ENCODE measurements around the gene ABCA2. TPM values are rescaled to one million over a fixed set of nuclear protein-coding genes. Genes with fewer than 3 reads are reported as not detected.

Gene ABCA2
- total RNA-seq, 1 experiment from 2014 or later: 22.6 TPM

- intact Hi-C loops (cut with micrococcal nuclease; ENCODE audit: unreplicated experiment): no loop called here
- Mint-ChIP-seq H3K4me3 (ENCODE audit: unreplicated experiment) (no peak overlapping the region), H3K4me1 (ENCODE audit: low read depth, unreplicated experiment) (peaks cover 6% of the 10 kb centered on the region), H3K9me3 (ENCODE audit: unreplicated experiment) (no peaks in the 10 kb centered on the region), H3K36me3 (ENCODE audit: insufficient read depth, unreplicated experiment) (peaks cover 4% of the 10 kb centered on the region), H3K27me3 (ENCODE audit: insufficient read depth, unreplicated experiment) (no peaks in the 10 kb centered on the region), H3K27ac (ENCODE audit: unreplicated experiment) (no peak overlapping the region)
- CTCF ChIA-PET: interaction anchor here (1.8 to 2.3 kb wide), 2 partner anchors 7 to 13 kb away, joined by 5 to 6 read pairs; partner anchors contain the start of gene SAPCD2
- peaks cover 18% of the 10 kb centered on the region for H3K4me1 ChIP-seq
- H3K27me3 ChIP-seq (replicated peaks; ENCODE audit: control insufficient read depth, insufficient read depth, low read length): no peaks in the 10 kb centered on the region
- DNase-seq: no peak
- no peaks in the 10 kb centered on the region for H3K9me3 ChIP-seq
- BruUV-seq (replicated peaks): no TSS peak
- no peaks in the 10 kb centered on the region for H3K36me3 ChIP-seq (ENCODE audit: control insufficient read depth, insufficient read depth, low read length)
- H3K4me3 ChIP-seq (ENCODE audit: low read depth, low read length): no peak overlapping the region
- TF ChIP-seq CTCF (IDR thresholded peaks at IDR 0.05; ENCODE audit: insufficient read depth in 1 of 2, low read depth in 1 of 2, low read length in 1 of 2, severe bottlenecking in 1 of 2, unreplicated experiment in 1 of 2): no peak
- POLR2A ChIA-PET: no interaction called here
Observed at GRCh38 chr9:137056739-137057415, 28.8 kb upstream of the ABCA2 start.

DNA sequence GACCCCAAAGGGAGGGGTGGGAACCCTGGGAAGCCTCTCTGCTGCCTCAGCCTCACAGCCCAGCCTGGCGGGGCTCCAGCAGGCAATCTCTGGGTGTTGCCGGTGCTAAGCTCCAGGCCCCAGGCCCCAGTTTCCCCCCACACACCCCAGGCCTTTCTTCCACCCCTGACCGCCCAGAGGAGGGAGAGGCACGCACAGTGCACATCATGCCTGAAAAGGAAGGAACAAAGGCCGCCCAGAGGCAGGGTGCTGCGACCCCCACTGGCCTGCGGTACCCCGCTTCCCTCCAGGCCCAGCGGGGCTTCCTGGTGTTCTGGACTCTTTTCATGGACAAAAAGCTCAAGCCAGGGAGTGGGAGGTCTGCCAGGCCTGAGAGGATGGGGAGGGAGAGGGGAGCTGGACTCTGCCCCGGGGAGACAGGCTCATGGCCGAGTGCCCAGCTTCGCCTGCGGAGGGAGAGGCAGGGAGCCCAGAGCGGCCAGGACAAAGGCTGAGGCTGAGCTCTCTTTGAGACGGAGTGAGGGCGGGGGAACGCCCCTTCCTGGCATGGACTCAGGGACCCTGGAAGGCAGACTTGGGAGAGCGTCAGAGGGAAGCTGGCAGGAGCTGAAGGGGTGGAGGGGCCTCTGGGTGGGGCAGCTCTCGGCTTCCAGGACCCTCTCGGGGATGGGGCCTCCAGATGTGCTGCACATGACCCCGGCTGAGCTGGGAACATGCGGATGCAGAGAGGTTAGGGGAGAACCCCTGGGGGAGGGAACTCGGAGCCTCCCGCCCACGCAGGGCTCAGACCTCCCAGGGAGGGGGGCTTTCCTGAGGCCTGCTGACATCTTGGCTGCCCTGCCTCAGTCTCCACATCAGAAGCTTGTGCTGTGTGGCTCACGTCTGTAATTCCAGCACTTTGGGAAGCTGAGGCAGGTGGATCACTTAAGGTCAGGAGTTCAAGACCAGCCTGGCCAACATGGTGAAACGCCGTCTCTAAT lies 27.6 kb upstream of the ABCA2 start:
- BruUV-seq (replicated peaks): no TSS peak
- CTCF ChIA-PET: interaction anchor here (0.6 to 2.8 kb wide), 6 partner anchors 9 to 181 kb away, joined by 3 to 24 read pairs (median 6); partner anchors contain the start of gene NPDC1
- no peaks in the 10 kb centered on the region for H3K36me3 ChIP-seq (ENCODE audit: control insufficient read depth, insufficient read depth, low read length)

More for the DNA sequence above, 27.6 kb upstream of the ABCA2 start:
- Mint-ChIP-seq H3K9me3 (ENCODE audit: unreplicated experiment) (no peaks in the 10 kb centered on the region), H3K27me3 (ENCODE audit: insufficient read depth, unreplicated experiment) (no peaks in the 10 kb centered on the region), H3K4me3 (ENCODE audit: unreplicated experiment) (peak overlapping the region; percentile 66), H3K27ac (ENCODE audit: unreplicated experiment) (no peak overlapping the region), H3K4me1 (ENCODE audit: low read depth, unreplicated experiment) (peaks cover 6% of the 10 kb centered on the region), H3K36me3 (ENCODE audit: insufficient read depth, unreplicated experiment) (peaks cover 4% of the 10 kb centered on the region)
- TF ChIP-seq CTCF (IDR thresholded peaks at IDR 0.05; ENCODE audit: insufficient read depth in 1 of 2, low read depth in 1 of 2, low read length in 1 of 2, severe bottlenecking in 1 of 2, unreplicated experiment in 1 of 2): no peak
- Histone ChIP-seq H3K4me1 (peaks cover 18% of the 10 kb centered on the region), H3K27me3 (replicated peaks; ENCODE audit: control insufficient read depth, insufficient read depth, low read length) (no peaks in the 10 kb centered on the region), H3K4me3 (ENCODE audit: low read depth, low read length) (no peak overlapping the region), H3K9me3 (no peaks in the 10 kb centered on the region)
- no peak for DNase-seq
- POLR2A ChIA-PET: no interaction called here
- intact Hi-C loops (cut with micrococcal nuclease; ENCODE audit: unreplicated experiment): no loop called here

Data from Caco-2 (cell line).